MCF 10A (cell line): ENCODE results near the gene RAPH1. TPM values are rescaled to one million over a fixed set of nuclear protein-coding genes. Genes with fewer than 3 reads are reported as not detected.

Experiments
- BruUV-seq: library from RNA; stranded (reverse); fragments of 400-500 nt; replicated peaks from 2 replicates; lab custom pipeline; 2021; lab: Mats Ljungman, UMichigan
- CTCF ChIA-PET: fragments of 300-600 bp; sonication (Branson Sonifier 250); formaldehyde crosslinking; extraction: SDS; loops from one replicate; lab custom pipeline; 2021; ENCODE audit warnings: antibody characterized with exemption, inconsistent platforms; lab: Yijun Ruan, JAX
- POLR2A ChIA-PET: fragments of 300-600, 350-650 bp; sonication (Branson Sonifier 250); formaldehyde crosslinking; extraction: SDS; loops from one replicate; lab custom pipeline; 2020; ENCODE audit warnings: antibody characterized with exemption, inconsistent platforms; lab: Yijun Ruan, JAX
- DNase-seq: peaks from one replicate; pipeline ENCODE4 v3.0.0-alpha.2; 2018; ENCODE audit not compliant: unreplicated experiment
- H3K27ac Mint-ChIP-seq: one replicate; pipeline ENCODE4 v1.8.0; 2022; ENCODE audit warnings: mild to moderate bottlenecking, low read depth, mixed read lengths; ENCODE audit not compliant: unreplicated experiment
- H3K27me3 Mint-ChIP-seq: one replicate; pipeline ENCODE4 v1.8.0; 2022; ENCODE audit warnings: mixed read lengths; ENCODE audit not compliant: insufficient read depth, unreplicated experiment
- H3K36me3 Mint-ChIP-seq: one replicate; pipeline ENCODE4 v1.8.0; 2022; ENCODE audit warnings: mild to moderate bottlenecking, moderate library complexity, mixed read lengths; ENCODE audit not compliant: insufficient read depth, unreplicated experiment
- H3K4me1 Mint-ChIP-seq: one replicate; pipeline ENCODE4 v1.8.0; 2022; ENCODE audit warnings: mixed read lengths; ENCODE audit not compliant: insufficient read depth, unreplicated experiment
- H3K4me3 Mint-ChIP-seq: one replicate; pipeline ENCODE4 v1.8.0; 2022; ENCODE audit warnings: mild to moderate bottlenecking, moderate library complexity, mixed read lengths; ENCODE audit not compliant: unreplicated experiment
- H3K9me3 Mint-ChIP-seq: one replicate; pipeline ENCODE4 v1.8.0; 2022; ENCODE audit warnings: mixed read lengths; ENCODE audit not compliant: unreplicated experiment
- CTCF ChIP-seq: fragments of 200-600 bp; IDR thresholded peaks from one replicate; pipeline ENCODE4 v1.8.0; 2022; ENCODE audit warnings: antibody characterized with exemption, mild to moderate bottlenecking; ENCODE audit not compliant: unreplicated experiment
- intact Hi-C: fragments of 100-400 bp; cut with micrococcal nuclease; formaldehyde crosslinking; loops from 2 replicates; pipeline ENCODE4 v1.14.1; 2022
- total RNA-seq: library from RNA; stranded (reverse); gene quantifications from 2 replicates; pipeline ENCODE4 v1.2.3, GENCODE V29; 2022

Gene RAPH1
- total RNA-seq, 1 experiment from 2014 or later, result 79.8 TPM

GRCh38 chr2:203404996-203405395 lies 130.1 kb downstream of the RAPH1 start:
- H3K36me3 Mint-ChIP-seq, result peaks cover 62% of the 10 kb centered on the region
- no peak for DNase-seq
- POLR2A ChIA-PET, result interaction anchor here (0.7 kb wide), 1 partner anchor 770 kb away, joined by 3 read pairs; the partner anchor contains the start of gene FAM117B
- H3K27ac Mint-ChIP-seq, result no peak overlapping the region
- H3K4me1 Mint-ChIP-seq, result no peaks in the 10 kb centered on the region
- no peak overlapping the region for H3K4me3 Mint-ChIP-seq
- BruUV-seq, result no TSS peak
- CTCF ChIA-PET, result no interaction called here
- TF ChIP-seq CTCF, result no peak
- no peaks in the 10 kb centered on the region for H3K27me3 Mint-ChIP-seq
- intact Hi-C loops, result no loop called here
- no peaks in the 10 kb centered on the region for H3K9me3 Mint-ChIP-seq

- intact Hi-C loops, result no loop called here
- CTCF ChIA-PET, result no interaction called here
- no TSS peak for BruUV-seq
- peaks cover 33% of the 10 kb centered on the region for H3K36me3 Mint-ChIP-seq
- DNase-seq, result no peak
- no peak for TF ChIP-seq CTCF
- H3K27me3 Mint-ChIP-seq, result no peaks in the 10 kb centered on the region
- no peak overlapping the region for H3K27ac Mint-ChIP-seq
- POLR2A ChIA-PET, result interaction anchor here (0.7 kb wide), 1 partner anchor 10 kb away, joined by 4 read pairs; no protein-coding TSS in a partner anchor
- no peaks in the 10 kb centered on the region for H3K4me1 Mint-ChIP-seq
- H3K4me3 Mint-ChIP-seq, result no peak overlapping the region
- H3K9me3 Mint-ChIP-seq, result no peaks in the 10 kb centered on the region
Measured at GRCh38 chr2:203400805-203401585, 134.1 kb downstream of the RAPH1 start.

- ChIA-PET POLR2A (no interaction called here), CTCF (no interaction called here)
- Mint-ChIP-seq H3K4me1 (no peaks in the 10 kb centered on the region), H3K4me3 (no peak overlapping the region), H3K36me3 (peaks cover 20% of the 10 kb centered on the region), H3K9me3 (no peaks in the 10 kb centered on the region), H3K27ac (no peak overlapping the region), H3K27me3 (no peaks in the 10 kb centered on the region)
- intact Hi-C loops, result no loop called here
- TF ChIP-seq CTCF, result no peak
- DNase-seq, result no peak
- BruUV-seq, result no TSS peak
Measured at GRCh38 chr2:203399031-203399430, 136.1 kb downstream of the RAPH1 start.

GRCh38 chr2:203396667-203397066 lies 138.4 kb downstream of the RAPH1 start:
- H3K9me3 Mint-ChIP-seq, result no peaks in the 10 kb centered on the region
- POLR2A ChIA-PET, result no interaction called here
- no peak overlapping the region for H3K4me3 Mint-ChIP-seq
- no peak overlapping the region for H3K27ac Mint-ChIP-seq
- TF ChIP-seq CTCF, result peak; percentile 19
- CTCF ChIA-PET, result no interaction called here
- H3K36me3 Mint-ChIP-seq, result peaks cover 13% of the 10 kb centered on the region
- no peak for DNase-seq
- H3K4me1 Mint-ChIP-seq, result no peaks in the 10 kb centered on the region
- BruUV-seq, result no TSS peak
- no peaks in the 10 kb centered on the region for H3K27me3 Mint-ChIP-seq
- intact Hi-C loops, result no loop called here
